HFF-Myc (cell line): ENCODE results near the gene EYS.

Experiments used
- DNase-seq: peaks from one replicate; pipeline ENCODE4 v3.0.0-alpha.2; 2011; ENCODE audit warnings: low read depth; ENCODE audit errors: extremely low read depth
- H3K4me3 ChIP-seq: replicated peaks from 2 replicates; pipeline ENCODE4 v1.5.1; 2011; ENCODE audit warnings: low read depth, mild to moderate bottlenecking, control low read depth, low read length
- TF ChIP-seq, protein P1 (sequence below): IDR thresholded peaks from 2 replicates; pipeline ENCODE4 v1.5.1; 2012; ENCODE audit warnings: mild to moderate bottlenecking, low read depth, low read length, control low read depth; ENCODE audit errors: missing control alignments

Gene EYS

GRCh38 chr6:65072500-65072899, 634.5 kb downstream of the EYS start:
- TF ChIP-seq, protein P1, sequence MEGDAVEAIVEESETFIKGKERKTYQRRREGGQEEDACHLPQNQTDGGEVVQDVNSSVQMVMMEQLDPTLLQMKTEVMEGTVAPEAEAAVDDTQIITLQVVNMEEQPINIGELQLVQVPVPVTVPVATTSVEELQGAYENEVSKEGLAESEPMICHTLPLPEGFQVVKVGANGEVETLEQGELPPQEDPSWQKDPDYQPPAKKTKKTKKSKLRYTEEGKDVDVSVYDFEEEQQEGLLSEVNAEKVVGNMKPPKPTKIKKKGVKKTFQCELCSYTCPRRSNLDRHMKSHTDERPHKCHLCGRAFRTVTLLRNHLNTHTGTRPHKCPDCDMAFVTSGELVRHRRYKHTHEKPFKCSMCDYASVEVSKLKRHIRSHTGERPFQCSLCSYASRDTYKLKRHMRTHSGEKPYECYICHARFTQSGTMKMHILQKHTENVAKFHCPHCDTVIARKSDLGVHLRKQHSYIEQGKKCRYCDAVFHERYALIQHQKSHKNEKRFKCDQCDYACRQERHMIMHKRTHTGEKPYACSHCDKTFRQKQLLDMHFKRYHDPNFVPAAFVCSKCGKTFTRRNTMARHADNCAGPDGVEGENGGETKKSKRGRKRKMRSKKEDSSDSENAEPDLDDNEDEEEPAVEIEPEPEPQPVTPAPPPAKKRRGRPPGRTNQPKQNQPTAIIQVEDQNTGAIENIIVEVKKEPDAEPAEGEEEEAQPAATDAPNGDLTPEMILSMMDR: no peak
- DNase-seq: no peak
- H3K4me3 ChIP-seq: no peak overlapping the region

DNA sequence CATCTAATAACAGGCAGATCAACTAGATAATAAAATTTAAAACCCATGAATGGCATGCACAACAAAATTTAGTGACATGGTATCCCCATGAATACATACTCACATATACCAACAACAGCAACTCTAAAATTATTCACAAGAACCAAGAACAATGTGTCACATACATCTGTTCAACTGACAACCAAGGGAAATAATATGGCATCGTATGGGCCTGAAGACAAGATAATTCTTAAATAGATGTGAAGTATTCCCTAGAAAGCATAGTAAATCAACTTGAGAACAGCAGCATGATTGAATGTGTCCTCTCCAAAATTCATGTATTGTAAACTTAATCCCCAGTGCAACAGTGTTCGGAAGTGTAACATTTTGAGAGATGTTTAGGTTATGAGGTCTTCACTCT, 635.5 kb downstream of the EYS start:
- no peak for DNase-seq
- TF ChIP-seq, protein P1: no peak
- no peak overlapping the region for H3K4me3 ChIP-seq

DNA sequence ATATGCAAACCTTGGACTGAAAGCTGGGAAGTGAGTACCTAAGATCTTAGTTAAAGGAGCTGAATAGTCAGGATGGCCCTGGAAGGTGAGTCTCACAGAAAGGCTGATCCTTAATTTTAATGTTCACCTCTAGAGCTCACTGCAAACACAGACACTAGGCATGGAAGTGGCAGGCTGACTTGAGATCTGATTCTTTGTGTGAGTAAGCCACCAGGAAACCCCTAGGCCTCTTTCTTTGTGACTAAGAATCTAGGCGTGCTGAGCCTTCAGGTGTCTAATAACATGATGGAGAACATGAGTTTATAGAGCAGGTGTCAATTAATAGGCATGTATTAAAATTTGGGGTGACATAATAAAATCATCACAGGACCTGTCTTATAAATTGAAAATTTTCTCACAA, 642.2 kb downstream of the EYS start:
- no peak overlapping the region for H3K4me3 ChIP-seq
- DNase-seq: no peak
- TF ChIP-seq, protein P1: no peak

DNA sequence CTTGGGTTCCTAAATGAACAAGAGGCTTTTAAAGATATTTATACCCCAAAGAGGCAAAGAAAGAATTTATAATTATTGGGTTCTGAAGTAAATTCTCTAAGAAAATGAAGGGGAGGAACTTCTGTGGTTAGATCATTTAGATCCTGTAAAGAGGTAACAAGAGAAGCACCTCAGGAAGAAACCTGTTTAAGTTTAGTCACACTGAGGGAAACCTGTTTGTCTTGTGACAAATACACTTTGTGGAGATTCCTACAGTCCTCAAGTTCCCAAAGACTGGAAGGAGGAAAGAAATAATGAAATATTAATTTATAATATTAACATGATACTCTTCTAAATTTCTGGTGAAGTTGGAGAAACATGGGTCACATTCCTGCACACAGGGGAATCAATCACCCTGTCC, 647.5 kb downstream of the EYS start:
- H3K4me3 ChIP-seq: no peak overlapping the region
- DNase-seq: no peak
- TF ChIP-seq, protein P1: no peak

- no peak overlapping the region for H3K4me3 ChIP-seq
- TF ChIP-seq, protein P1: no peak
- DNase-seq: no peak
Measured at GRCh38 chr6:65055545-65055944, 651.5 kb downstream of the EYS start.

DNA sequence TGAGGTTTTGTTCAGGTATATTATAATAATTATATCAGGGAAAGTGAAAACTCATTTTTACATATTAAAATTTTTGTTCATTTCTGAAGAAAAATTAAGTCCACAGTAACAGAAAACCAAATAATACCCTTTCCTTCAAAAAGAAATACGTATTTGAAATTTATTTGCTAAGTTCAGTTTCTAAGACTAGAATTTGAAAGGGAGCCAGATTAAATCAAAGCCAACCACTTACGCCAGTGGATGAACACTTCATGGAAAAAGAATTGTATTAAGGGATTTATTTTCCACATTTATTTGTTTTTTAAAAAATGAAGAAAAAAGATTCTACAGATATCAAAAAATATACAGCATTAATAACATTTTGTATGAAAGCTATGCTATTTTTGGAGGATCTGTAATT, 654.4 kb downstream of the EYS start:
- TF ChIP-seq, protein P1: no peak
- no peak overlapping the region for H3K4me3 ChIP-seq
- no peak for DNase-seq

DNA sequence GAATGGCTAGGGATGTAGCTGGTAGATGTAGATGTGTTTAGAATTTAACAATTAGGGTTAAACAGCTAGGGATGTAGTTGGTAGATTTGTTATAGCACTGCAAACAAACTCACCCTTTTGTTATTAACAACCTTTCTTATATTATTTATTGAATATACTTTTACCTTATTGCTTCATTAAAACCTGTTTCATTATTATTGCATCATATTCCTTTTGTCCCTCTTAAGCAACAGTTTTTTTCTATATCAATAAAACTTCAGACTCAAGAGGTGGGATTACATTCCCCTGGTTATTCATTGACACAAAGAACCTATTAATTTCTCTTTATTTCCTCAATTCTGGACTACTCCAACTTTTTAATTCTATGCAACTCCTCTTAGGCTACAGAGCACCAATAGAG, 661.2 kb downstream of the EYS start:
- H3K4me3 ChIP-seq: no peak overlapping the region
- DNase-seq: no peak
- TF ChIP-seq, protein P1: no peak
